Measurements from ENCODE around the gene MYCBP2.

DNA sequence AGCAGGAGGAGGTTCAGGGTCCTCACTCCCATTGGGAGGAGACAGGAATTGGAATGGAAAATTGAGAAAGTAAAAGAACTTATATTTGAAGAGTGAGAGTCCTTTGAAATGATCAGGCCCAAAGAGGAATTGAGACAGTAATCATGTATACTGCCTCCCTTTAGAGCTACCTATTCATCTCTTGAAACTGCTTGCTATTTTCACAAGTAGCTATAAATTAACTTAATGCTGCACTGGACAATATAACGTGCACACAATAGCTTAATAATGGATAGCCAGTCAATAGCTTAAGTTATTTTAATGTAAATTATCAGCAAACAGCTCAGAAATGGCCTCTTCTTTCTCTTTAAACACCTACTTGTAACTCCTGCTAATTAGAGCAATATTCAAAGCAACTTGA lies 46.6 kb upstream of the MYCBP2 start:
- TF ChIP-seq, protein P1, sequence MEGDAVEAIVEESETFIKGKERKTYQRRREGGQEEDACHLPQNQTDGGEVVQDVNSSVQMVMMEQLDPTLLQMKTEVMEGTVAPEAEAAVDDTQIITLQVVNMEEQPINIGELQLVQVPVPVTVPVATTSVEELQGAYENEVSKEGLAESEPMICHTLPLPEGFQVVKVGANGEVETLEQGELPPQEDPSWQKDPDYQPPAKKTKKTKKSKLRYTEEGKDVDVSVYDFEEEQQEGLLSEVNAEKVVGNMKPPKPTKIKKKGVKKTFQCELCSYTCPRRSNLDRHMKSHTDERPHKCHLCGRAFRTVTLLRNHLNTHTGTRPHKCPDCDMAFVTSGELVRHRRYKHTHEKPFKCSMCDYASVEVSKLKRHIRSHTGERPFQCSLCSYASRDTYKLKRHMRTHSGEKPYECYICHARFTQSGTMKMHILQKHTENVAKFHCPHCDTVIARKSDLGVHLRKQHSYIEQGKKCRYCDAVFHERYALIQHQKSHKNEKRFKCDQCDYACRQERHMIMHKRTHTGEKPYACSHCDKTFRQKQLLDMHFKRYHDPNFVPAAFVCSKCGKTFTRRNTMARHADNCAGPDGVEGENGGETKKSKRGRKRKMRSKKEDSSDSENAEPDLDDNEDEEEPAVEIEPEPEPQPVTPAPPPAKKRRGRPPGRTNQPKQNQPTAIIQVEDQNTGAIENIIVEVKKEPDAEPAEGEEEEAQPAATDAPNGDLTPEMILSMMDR (conservative IDR thresholded peaks at IDR 0.05; ENCODE audit: low read depth, low read length) = no peak
- no peak for TF ChIP-seq EZH2 (IDR thresholded peaks at IDR 0.05; ENCODE audit: borderline replicate concordance, low read depth, low read length, poor library complexity, severe bottlenecking)
